T-cell (primary cell): ENCODE measurements around the gene ETV5. TPM values are rescaled to one million over a fixed set of nuclear protein-coding genes. Genes with fewer than 3 reads are reported as not detected.

Experiments
- ATAC-seq, 4 experiments: fragments of 200-7000 bp in 3 of 4; fragments of 150-1000 bp in 1 of 4; cut with Tn5 transposase; replicated peaks in 1 of 4; 1 replicate in 3 of 4; 2 replicates in 1 of 4; pipeline ENCODE4 v1.10.0; 2021; ENCODE audit warnings: moderate library complexity in 3 of 4, mild to moderate bottlenecking in 2 of 4, moderate number of reproducible peaks in 1 of 4
- CTCF ChIA-PET, 2 donors: fragments of 300-600 bp; sonication (Branson Sonifier 250); formaldehyde crosslinking; loops; one replicate each; lab custom pipeline; 2022; ENCODE audit warnings: antibody characterized with exemption in 2 of 2; lab: Charles Lee
- POLR2A ChIA-PET, 2 donors: fragments of 300-600 bp; sonication (Branson Sonifier 250); formaldehyde crosslinking; loops; one replicate each; lab custom pipeline; 2022; ENCODE audit warnings: antibody characterized with exemption in 2 of 2; lab: Charles Lee
- DNase-seq, 35 experiments: peaks; one replicate each; pipeline versions ENCODE4 v3.0.0 to v3.0.0-alpha.2; 2013 to 2023
- H3K27ac ChIP-seq: one replicate; pipeline ENCODE4 v1.5.1; 2013; ENCODE audit warnings: low read length
- H3K27me3 ChIP-seq, 2 experiments: replicated peaks in 1 of 2; 1 replicate in 1 of 2; 2 replicates in 1 of 2; pipeline versions ENCODE4 v1.6.1 to v1.7.0; 2013; ENCODE audit warnings: low read length in 1 of 2, mixed read lengths in 1 of 2; ENCODE audit not compliant: control insufficient read depth in 2 of 2, insufficient read depth in 2 of 2; ENCODE audit errors: extremely low read depth in 1 of 2
- H3K36me3 ChIP-seq, 2 donors: 1 replicate in 1 of 2; 2 replicates in 1 of 2; pipeline versions ENCODE4 v1.6.1 to v1.7.0; 2013; ENCODE audit warnings: low read length in 1 of 2; ENCODE audit not compliant: control insufficient read depth in 2 of 2, insufficient read depth in 1 of 2; ENCODE audit errors: extremely low read depth in 1 of 2
- H3K4me1 ChIP-seq, 2 experiments: 1 replicate in 1 of 2; 2 replicates in 1 of 2; pipeline versions ENCODE4 v1.6.1 to v1.7.0; 2013; ENCODE audit warnings: low read length in 2 of 2, mixed read lengths in 1 of 2; ENCODE audit not compliant: insufficient read depth in 2 of 2, control insufficient read depth in 1 of 2; ENCODE audit errors: extremely low read depth in 1 of 2
- H3K4me3 ChIP-seq, 2 donors: 1 replicate in 1 of 2; 2 replicates in 1 of 2; pipeline versions ENCODE4 v1.5.1 to v1.7.0; 2013; ENCODE audit warnings: mild to moderate bottlenecking in 2 of 2, low read length in 1 of 2, moderate library complexity in 1 of 2; ENCODE audit not compliant: control insufficient read depth in 1 of 2; ENCODE audit errors: extremely low read depth in 1 of 2
- H3K9me3 ChIP-seq: 2 replicates; pipeline ENCODE4 v1.7.0; 2013
- H3K27ac Mint-ChIP-seq, 2 donors: one replicate each; pipeline ENCODE4 v1.8.0; 2020 to 2021; ENCODE audit warnings: mild to moderate bottlenecking in 2 of 2, mixed read lengths in 2 of 2
- H3K27me3 Mint-ChIP-seq, 2 donors: one replicate each; pipeline ENCODE4 v1.8.0; 2021 to 2022; ENCODE audit warnings: mixed read lengths in 2 of 2
- H3K36me3 Mint-ChIP-seq: one replicate; pipeline ENCODE4 v1.8.0; 2021; ENCODE audit warnings: mixed read lengths
- H3K4me1 Mint-ChIP-seq, 3 donors: one replicate each; pipeline ENCODE4 v1.8.0; 2020 to 2022; ENCODE audit warnings: mixed read lengths in 3 of 3, mild to moderate bottlenecking in 1 of 3
- H3K4me3 Mint-ChIP-seq, 3 donors: one replicate each; pipeline ENCODE4 v1.8.0; 2020 to 2022; ENCODE audit warnings: mild to moderate bottlenecking in 3 of 3, mixed read lengths in 3 of 3, moderate library complexity in 3 of 3
- H3K9me3 Mint-ChIP-seq, 3 donors: one replicate each; pipeline ENCODE4 v1.8.0; 2020 to 2022; ENCODE audit warnings: mixed read lengths in 3 of 3
- WGBS: methylation state at CpG from one replicate; pipeline ENCODE4 v1.1.5; 2013; ENCODE audit warnings: missing lambda C conversion rate; ENCODE audit not compliant: insufficient coverage; 5-methylcytosine and 5-hydroxymethylcytosine counted together
- total RNA-seq, 35 experiments: library from RNA in 6 of 35; stranded (reverse) in 6 of 35; fragments of 120-200 nt in 1 of 35; gene quantifications; one replicate each; pipeline versions ENCODE4 v1.2.1 to v1.2.4 and lab custom pipeline; 2013 to 2026

Gene ETV5
- total RNA-seq, 5 donors from 2014 or later (not counting 1 experiment from before 2014, with no cell fraction given), result 0.32 to 0.93 (median 0.36) TPM; not detected in 1

- no peaks in the 10 kb centered on the region for H3K4me1 Mint-ChIP-seq
- H3K4me3 Mint-ChIP-seq, result no peak overlapping the region
- Histone ChIP-seq H3K27ac (no peak overlapping the region), H3K4me3 (no peak overlapping the region), H3K36me3 (no peaks in the 10 kb centered on the region), H3K9me3 (no peaks in the 10 kb centered on the region), H3K27me3 (no peaks in the 10 kb centered on the region), H3K4me1 (no peaks in the 10 kb centered on the region)
- H3K36me3 Mint-ChIP-seq, result no peaks in the 10 kb centered on the region
- DNase-seq, result no peak
- WGBS, result no CpG with 5 or more reads among the region's 2 CpGs
- peaks cover 10 to 18% of the 10 kb centered on the region in 2 donors for H3K27me3 Mint-ChIP-seq
- ChIA-PET POLR2A (no interaction called here), CTCF (interaction anchor here in 1 of 2 donors (0.5 kb wide), 1 partner anchor 539 kb away, joined by 3 read pairs; no protein-coding TSS in a partner anchor)
- no peaks in the 10 kb centered on the region for H3K9me3 Mint-ChIP-seq
- ATAC-seq, result no peak
- no peak overlapping the region for H3K27ac Mint-ChIP-seq
Observed at GRCh38 chr3:186001842-186002241, 107.0 kb downstream of the ETV5 start.

DNA sequence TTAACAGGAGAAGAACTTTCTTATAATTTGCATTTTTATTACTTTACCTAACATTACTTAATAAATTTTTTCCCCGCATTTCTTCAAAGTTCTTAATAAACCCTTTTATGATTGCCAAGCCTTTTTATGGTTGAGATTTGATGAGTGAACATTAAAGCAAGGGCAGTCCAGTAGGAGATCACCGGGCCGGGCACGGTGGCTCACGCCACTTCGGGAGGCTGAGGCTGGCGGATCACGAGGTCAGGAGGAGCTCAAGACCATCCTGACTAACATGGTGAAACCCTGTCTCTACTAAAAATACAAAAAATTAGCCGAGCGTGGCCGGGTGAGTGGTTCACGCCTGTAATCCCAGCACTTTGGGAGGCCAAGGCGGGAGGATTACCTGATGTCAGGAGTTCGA is 109.7 kb downstream of the ETV5 start:
- Histone ChIP-seq H3K4me1 (no peaks in the 10 kb centered on the region), H3K9me3 (no peaks in the 10 kb centered on the region), H3K36me3 (no peaks in the 10 kb centered on the region), H3K27me3 (no peaks in the 10 kb centered on the region), H3K27ac (no peak overlapping the region), H3K4me3 (no peak overlapping the region)
- Mint-ChIP-seq H3K4me1 (no peaks in the 10 kb centered on the region), H3K9me3 (no peaks in the 10 kb centered on the region), H3K36me3 (no peaks in the 10 kb centered on the region), H3K27me3 (peaks cover 10 to 18% of the 10 kb centered on the region in 2 donors), H3K4me3 (no peak overlapping the region), H3K27ac (no peak overlapping the region)
- no peak for ATAC-seq
- ChIA-PET POLR2A (no interaction called here), CTCF (no interaction called here)
- no peak for DNase-seq
- WGBS, result 80% methylated on average over 3 of the region's 14 CpGs

- Mint-ChIP-seq H3K9me3 (no peaks in the 10 kb centered on the region), H3K36me3 (no peaks in the 10 kb centered on the region), H3K27me3 (peaks cover 10 to 18% of the 10 kb centered on the region in 2 donors), H3K27ac (no peak overlapping the region), H3K4me3 (no peak overlapping the region), H3K4me1 (no peaks in the 10 kb centered on the region)
- CTCF ChIA-PET, result no interaction called here
- POLR2A ChIA-PET, result no interaction called here
- H3K9me3 ChIP-seq, result no peaks in the 10 kb centered on the region
- WGBS, result no CpG with 5 or more reads among the region's 2 CpGs
- no peaks in the 10 kb centered on the region for H3K4me1 ChIP-seq
- H3K27ac ChIP-seq, result no peak overlapping the region
- no peak for ATAC-seq
- no peak for DNase-seq
- no peaks in the 10 kb centered on the region for H3K27me3 ChIP-seq
- H3K4me3 ChIP-seq, result no peak overlapping the region
- no peaks in the 10 kb centered on the region for H3K36me3 ChIP-seq
Observed at GRCh38 chr3:185998136-185998535, 110.8 kb downstream of the ETV5 start.

GRCh38 chr3:185997130-185997529 is 111.8 kb downstream of the ETV5 start:
- no peak overlapping the region for H3K4me3 Mint-ChIP-seq
- no peak overlapping the region for H3K27ac ChIP-seq
- DNase-seq (no peak), ATAC-seq (no peak)
- 100% methylated on average over 1 of the region's 3 CpGs for WGBS
- no peak overlapping the region for H3K4me3 ChIP-seq
- no peaks in the 10 kb centered on the region for H3K4me1 ChIP-seq
- H3K36me3 Mint-ChIP-seq, result no peaks in the 10 kb centered on the region
- no peaks in the 10 kb centered on the region for H3K9me3 ChIP-seq
- H3K36me3 ChIP-seq, result no peaks in the 10 kb centered on the region
- ChIA-PET POLR2A (no interaction called here), CTCF (no interaction called here)
- peaks cover 6 to 10% of the 10 kb centered on the region in 2 donors for H3K27me3 Mint-ChIP-seq
- no peaks in the 10 kb centered on the region for H3K4me1 Mint-ChIP-seq
- no peaks in the 10 kb centered on the region for H3K27me3 ChIP-seq
- H3K27ac Mint-ChIP-seq, result no peak overlapping the region
- no peaks in the 10 kb centered on the region for H3K9me3 Mint-ChIP-seq

Other genes starting within 250 kb of the ETV5 start
- gene TRA2B, start 171.1 kb downstream of the ETV5 start, total RNA-seq, result 100 to 1,000 TPM; 166 to 583 (median 175) TPM